ENCODE results near the gene TMEM9B. TPM values are rescaled to one million over a fixed set of nuclear protein-coding genes. Genes with fewer than 3 reads are reported as not detected.

Gene TMEM9B
- total RNA-seq, 1 experiment from 2014 or later, result 13.6 TPM

DNA sequence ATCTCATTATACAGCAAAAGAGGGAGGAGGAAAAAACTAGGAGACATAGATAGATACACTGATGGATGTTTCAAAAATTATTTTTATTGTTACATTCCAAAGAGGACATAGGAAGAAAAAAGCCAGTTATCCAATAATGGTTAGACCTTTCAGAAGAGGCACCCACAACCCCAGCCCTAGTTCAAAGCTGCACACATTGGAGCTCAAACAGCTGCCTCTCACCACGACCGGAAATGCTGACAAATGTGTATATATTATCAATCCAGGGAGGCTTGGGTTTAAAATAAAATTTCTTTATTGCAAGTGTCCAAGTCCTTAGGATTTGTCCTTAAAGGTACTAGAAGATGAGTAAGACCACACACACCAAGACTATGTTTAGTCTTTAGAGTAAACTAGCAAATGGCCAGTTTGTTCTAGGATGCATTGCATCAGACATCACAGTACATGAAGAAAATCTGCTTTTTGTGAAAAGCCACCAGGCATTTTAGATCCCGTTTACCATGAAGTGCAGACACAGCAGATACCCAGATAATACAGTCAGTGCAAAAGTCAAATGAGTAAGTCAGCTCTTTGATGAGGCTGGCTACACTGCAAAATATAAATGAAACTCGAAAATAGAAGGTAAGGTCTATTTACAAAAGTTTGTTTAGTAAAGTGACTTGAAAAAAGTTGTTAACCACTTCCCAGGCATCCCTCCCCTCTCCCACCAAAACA is 16.9 kb downstream of the TMEM9B start:
- H3K18ac ChIP-seq (ENCODE audit: insufficient read length, low read depth, low read length), result no peak overlapping the region
- H4K5ac ChIP-seq (ENCODE audit: insufficient read length, low read depth, low read length), result no peak overlapping the region
- H3K27me3 ChIP-seq (ENCODE audit: insufficient read depth, low read length), result no peaks in the 10 kb centered on the region
- DNase-seq, result no peak
- H3K9me3 Mint-ChIP-seq, result no peaks in the 10 kb centered on the region; a peak in 1 of 5 replicates
- no peak overlapping the region for H2BK12ac ChIP-seq (ENCODE audit: insufficient read length, low read depth, low read length)
- H3K23ac ChIP-seq (ENCODE audit: insufficient read length, low read depth, low read length), result no peak overlapping the region
- peaks cover 6 to 7% of the 10 kb centered on the region in 2 experiments; a peak in 3 of 4 replicates for H3K4me1 Mint-ChIP-seq
- H2BK15ac ChIP-seq (ENCODE audit: low read depth, low read length), result no peak overlapping the region
- H3K27ac ChIP-seq (ENCODE audit: insufficient read length, low read depth, low read length), result no peak overlapping the region
- no peak overlapping the region for H2BK120ac ChIP-seq (ENCODE audit: low read depth, low read length, poor library complexity, severe bottlenecking)
- no peaks in the 10 kb centered on the region for H3K9me3 ChIP-seq (ENCODE audit: control insufficient read depth, low read depth, low read length)
- no peak overlapping the region for H3K14ac ChIP-seq (ENCODE audit: insufficient read depth, low read length)
- H3K27me3 Mint-ChIP-seq (ENCODE audit: low read depth), result no peaks in the 10 kb centered on the region
- peaks cover 3% of the 10 kb centered on the region for H4K20me1 ChIP-seq (ENCODE audit: control insufficient read depth, insufficient read depth, insufficient read length)
- no peak overlapping the region for H3K4ac ChIP-seq (ENCODE audit: low read depth, low read length)
- H3T11ph ChIP-seq (ENCODE audit: low read length), result no peak overlapping the region
- no peak overlapping the region for H3K4me2 ChIP-seq (ENCODE audit: insufficient read depth, insufficient read length, low read length)
- no peak overlapping the region for H3K56ac ChIP-seq (ENCODE audit: insufficient read length, low read depth, low read length)
- no peak overlapping the region for H2AK5ac ChIP-seq (ENCODE audit: insufficient read length, low read length)
- no peak overlapping the region for H4K91ac ChIP-seq (ENCODE audit: insufficient read length, low read depth, low read length)
- no CpG with 5 or more reads among the region's 4 CpGs for WGBS (ENCODE audit: extremely low coverage, insufficient read length, low lambda C conversion rate)
- no peak overlapping the region for H3K4me3 Mint-ChIP-seq
- no peak overlapping the region for H2AFZ ChIP-seq (ENCODE audit: low read length)
- TF ChIP-seq CTCF (conservative IDR thresholded peaks at IDR 0.05), result no peak
- H3K23me2 ChIP-seq (ENCODE audit: insufficient read length, low read depth, low read length, poor library complexity, severe bottlenecking), result no peaks in the 10 kb centered on the region
- peaks cover 0 to 22% (median 0%) of the 10 kb centered on the region in 3 experiments; a peak in 4 of 7 replicates for H3K36me3 Mint-ChIP-seq (ENCODE audit: insufficient read depth in 1 of 3, low read depth in 3 of 3)
- no peak overlapping the region for H2BK20ac ChIP-seq (ENCODE audit: low read depth, low read length, poor library complexity, severe bottlenecking)
- H3K79me1 ChIP-seq (ENCODE audit: insufficient read depth, low read depth, low read length, poor library complexity, severe bottlenecking), result no peaks in the 10 kb centered on the region
- H3K79me2 ChIP-seq (ENCODE audit: insufficient read depth, low read length), result no peaks in the 10 kb centered on the region
- no peaks in the 10 kb centered on the region for H3K4me1 ChIP-seq (ENCODE audit: insufficient read depth, low read length)
- no peak overlapping the region for H3K27ac Mint-ChIP-seq
- H4K8ac ChIP-seq (replicated peaks; ENCODE audit: insufficient read length, low read depth, low read length), result no peak overlapping the region
- H2BK5ac ChIP-seq (ENCODE audit: insufficient read length, low read length), result no peak overlapping the region
- no peak overlapping the region for H3K9ac ChIP-seq (ENCODE audit: extremely low read depth, insufficient read length, low read length)

All from H9 (cell line).